Ascending aorta (tissue), 2 donors: ENCODE measurements around the gene WIPF3. TPM values are rescaled to one million over a fixed set of nuclear protein-coding genes. Genes with fewer than 3 reads are reported as not detected.

Source experiments
- DNase-seq, 2 donors: peaks; one replicate each; pipeline ENCODE4 v3.0.0-alpha.2; 2019; ENCODE audit warnings: low spot score in 2 of 2
- H3K27ac ChIP-seq, 2 donors: fragments of 200-600 bp; sonication (generic); one replicate each; pipeline ENCODE4 v1.5.1; 2016 to 2017; ENCODE audit warnings: mild to moderate bottlenecking in 1 of 2
- H3K27me3 ChIP-seq: fragments of 200-600 bp; sonication (generic); one replicate; pipeline ENCODE4 v1.5.1; 2017
- H3K36me3 ChIP-seq, 2 donors: fragments of 200-600 bp; sonication (generic); one replicate each; pipeline ENCODE4 v1.5.1; 2016
- H3K4me1 ChIP-seq, 2 donors: fragments of 200-600 bp; sonication (generic); one replicate each; pipeline ENCODE4 v1.5.1; 2016 to 2017; ENCODE audit warnings: mild to moderate bottlenecking in 1 of 2
- H3K4me3 ChIP-seq, 2 donors: fragments of 200-600 bp; sonication (generic); one replicate each; pipeline ENCODE4 v1.5.1; 2016 to 2017; ENCODE audit warnings: mild to moderate bottlenecking in 1 of 2
- H3K9me3 ChIP-seq, 2 donors: fragments of 200-600 bp; sonication (generic); one replicate each; pipeline ENCODE4 v1.5.1; 2016
- intact Hi-C: fragments of 100-400 bp; cut with DNase I; formaldehyde crosslinking; loops from one replicate; pipeline ENCODE4 v1.15.1; 2023
- total RNA-seq: library from RNA; depleted of rRNA; stranded (reverse); fragments of >200 nt; gene quantifications from one replicate; pipeline ENCODE4 v1.1.0, GENCODE V29; 2016
- TF ChIP-seq, protein P1 (sequence below), 3 experiments: fragments of 200-600 bp in 2 of 3; fragments of 450-650 bp in 1 of 3; sonication (generic) in 2 of 3; IDR thresholded peaks; one replicate each; pipeline ENCODE4 v1.5.1; 2016 to 2019; ENCODE audit warnings: antibody characterized with exemption in 3 of 3, mild to moderate bottlenecking in 1 of 3, moderate library complexity in 1 of 3

Gene WIPF3
- total RNA-seq, 1 donor from 2014 or later = 4.6 TPM

- H3K4me3 ChIP-seq = no peak overlapping the region
- intact Hi-C loops = loop anchor here (5.0 kb wide), 1 partner anchor 222 kb away; no protein-coding TSS in a partner anchor
- H3K27me3 ChIP-seq = no peaks in the 10 kb centered on the region
- no peak for DNase-seq
- TF ChIP-seq, protein P1, sequence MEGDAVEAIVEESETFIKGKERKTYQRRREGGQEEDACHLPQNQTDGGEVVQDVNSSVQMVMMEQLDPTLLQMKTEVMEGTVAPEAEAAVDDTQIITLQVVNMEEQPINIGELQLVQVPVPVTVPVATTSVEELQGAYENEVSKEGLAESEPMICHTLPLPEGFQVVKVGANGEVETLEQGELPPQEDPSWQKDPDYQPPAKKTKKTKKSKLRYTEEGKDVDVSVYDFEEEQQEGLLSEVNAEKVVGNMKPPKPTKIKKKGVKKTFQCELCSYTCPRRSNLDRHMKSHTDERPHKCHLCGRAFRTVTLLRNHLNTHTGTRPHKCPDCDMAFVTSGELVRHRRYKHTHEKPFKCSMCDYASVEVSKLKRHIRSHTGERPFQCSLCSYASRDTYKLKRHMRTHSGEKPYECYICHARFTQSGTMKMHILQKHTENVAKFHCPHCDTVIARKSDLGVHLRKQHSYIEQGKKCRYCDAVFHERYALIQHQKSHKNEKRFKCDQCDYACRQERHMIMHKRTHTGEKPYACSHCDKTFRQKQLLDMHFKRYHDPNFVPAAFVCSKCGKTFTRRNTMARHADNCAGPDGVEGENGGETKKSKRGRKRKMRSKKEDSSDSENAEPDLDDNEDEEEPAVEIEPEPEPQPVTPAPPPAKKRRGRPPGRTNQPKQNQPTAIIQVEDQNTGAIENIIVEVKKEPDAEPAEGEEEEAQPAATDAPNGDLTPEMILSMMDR (IDR thresholded peaks at IDR 0.05) = no peak
- H3K9me3 ChIP-seq = no peaks in the 10 kb centered on the region
- H3K4me1 ChIP-seq = no peaks in the 10 kb centered on the region
- no peak overlapping the region for H3K27ac ChIP-seq
- no peaks in the 10 kb centered on the region for H3K36me3 ChIP-seq
Observed at GRCh38 chr7:29810297-29810696, 4.0 kb downstream of the WIPF3 start.

GRCh38 chr7:29810813-29811482 lies 4.6 kb downstream of the WIPF3 start:
- TF ChIP-seq, protein P1 (IDR thresholded peaks at IDR 0.05) = no peak
- no peaks in the 10 kb centered on the region for H3K36me3 ChIP-seq
- H3K27me3 ChIP-seq = no peaks in the 10 kb centered on the region
- DNase-seq = no peak
- no peak overlapping the region for H3K27ac ChIP-seq
- H3K9me3 ChIP-seq = no peaks in the 10 kb centered on the region
- intact Hi-C loops = loop anchor here (5.0 kb wide), 1 partner anchor 221 kb away; no protein-coding TSS in a partner anchor
- no peak overlapping the region for H3K4me3 ChIP-seq
- no peaks in the 10 kb centered on the region for H3K4me1 ChIP-seq

- no peak overlapping the region for H3K27ac ChIP-seq
- no peaks in the 10 kb centered on the region for H3K27me3 ChIP-seq
- intact Hi-C loops = loop anchor here (5.0 kb wide), 1 partner anchor 221 kb away; no protein-coding TSS in a partner anchor
- H3K4me3 ChIP-seq = no peak overlapping the region
- no peaks in the 10 kb centered on the region for H3K4me1 ChIP-seq
- no peak for DNase-seq
- no peaks in the 10 kb centered on the region for H3K9me3 ChIP-seq
- no peaks in the 10 kb centered on the region for H3K36me3 ChIP-seq
- TF ChIP-seq, protein P1 (IDR thresholded peaks at IDR 0.05) = no peak
Observed at GRCh38 chr7:29811586-29811985, 5.3 kb downstream of the WIPF3 start.

- Histone ChIP-seq H3K9me3 (no peaks in the 10 kb centered on the region), H3K27me3 (no peaks in the 10 kb centered on the region), H3K4me3 (no peak overlapping the region), H3K4me1 (no peaks in the 10 kb centered on the region), H3K27ac (no peak overlapping the region), H3K36me3 (no peaks in the 10 kb centered on the region)
- TF ChIP-seq, protein P1 (IDR thresholded peaks at IDR 0.05) = no peak
- intact Hi-C loops = loop anchor here (5.0 kb wide), 1 partner anchor 220 kb away; no protein-coding TSS in a partner anchor
- no peak for DNase-seq
Observed at GRCh38 chr7:29812185-29812876, 6.0 kb downstream of the WIPF3 start.

DNA sequence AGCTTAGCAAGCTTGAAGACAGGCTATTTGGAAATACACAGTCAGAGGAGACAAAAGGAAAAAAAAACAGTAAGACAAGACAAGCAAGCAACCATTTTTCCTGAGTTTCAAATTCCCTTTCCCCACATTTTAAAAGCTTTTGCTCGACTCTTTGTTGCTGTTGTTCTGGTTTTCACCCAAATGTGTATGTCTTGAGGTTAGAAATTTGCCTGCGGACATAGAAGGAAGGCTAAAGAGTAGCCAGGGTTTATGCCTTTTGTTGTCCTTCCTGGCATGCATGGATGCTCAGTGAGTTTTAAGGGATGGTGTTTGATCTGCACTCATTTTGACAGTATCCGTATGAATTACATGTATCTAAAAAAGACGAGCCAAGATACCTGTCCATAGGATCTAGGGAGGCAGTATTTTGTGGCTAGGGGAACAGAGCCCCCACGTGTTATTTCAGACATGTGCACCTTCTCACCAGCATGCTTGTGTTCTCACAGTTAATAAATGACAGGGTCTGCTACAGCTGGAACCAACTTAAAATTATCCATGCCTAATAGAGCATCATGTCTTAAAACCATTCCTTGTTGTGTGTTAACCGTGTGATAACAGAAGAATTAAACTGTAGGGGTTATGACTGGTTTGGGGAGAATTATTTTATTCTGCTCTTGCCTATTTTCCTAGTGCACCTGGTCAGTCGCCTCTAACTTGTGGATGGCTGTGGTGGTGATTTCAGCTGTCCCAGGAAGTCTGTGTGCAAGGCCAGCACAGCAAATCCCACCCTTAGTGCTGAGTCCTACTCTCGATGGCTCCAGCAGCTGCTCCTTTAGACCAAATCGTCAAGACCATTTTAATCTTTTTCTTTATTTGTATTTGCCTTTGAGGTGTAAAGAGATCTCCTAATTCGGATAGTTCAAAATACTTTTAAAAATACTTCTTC lies 9.1 kb downstream of the WIPF3 start:
- intact Hi-C loops = no loop called here
- H3K27me3 ChIP-seq = no peaks in the 10 kb centered on the region
- no peak for DNase-seq
- no peaks in the 10 kb centered on the region for H3K36me3 ChIP-seq
- TF ChIP-seq, protein P1 (IDR thresholded peaks at IDR 0.05) = no peak
- H3K9me3 ChIP-seq = no peaks in the 10 kb centered on the region
- no peak overlapping the region for H3K4me3 ChIP-seq
- no peaks in the 10 kb centered on the region for H3K4me1 ChIP-seq
- H3K27ac ChIP-seq = no peak overlapping the region
